Prostate gland (tissue), 2 donors: ENCODE results near the gene CD200.
"Not testable (repeated sequence)": the region's sequence is repeated elsewhere in the genome, so short reads cannot be mapped to it uniquely, and the experiment has no call there.

Experiments
- POLR2A ChIP-seq: fragments of 450-650 bp; IDR thresholded peaks from one replicate; pipeline ENCODE4 v1.6.1; 2016; ENCODE audit warnings: antibody characterized with exemption, mild to moderate bottlenecking
- POLR2AphosphoS5 ChIP-seq: sonication (generic); formaldehyde crosslinking; IDR thresholded peaks from one replicate; pipeline ENCODE4 v1.6.1; 2017; ENCODE audit warnings: antibody characterized with exemption
- TF ChIP-seq, protein P1 (sequence below), 4 experiments: fragments of 200-600 bp in 2 of 4; fragments of 450-650 bp in 2 of 4; sonication (generic) in 2 of 4; IDR thresholded peaks; 1 replicate in 3 of 4; 2 replicates in 1 of 4; pipeline ENCODE4 v1.5.1; 2016 to 2019; ENCODE audit warnings: antibody characterized with exemption in 4 of 4, mild to moderate bottlenecking in 2 of 4, moderate library complexity in 2 of 4

DNA sequence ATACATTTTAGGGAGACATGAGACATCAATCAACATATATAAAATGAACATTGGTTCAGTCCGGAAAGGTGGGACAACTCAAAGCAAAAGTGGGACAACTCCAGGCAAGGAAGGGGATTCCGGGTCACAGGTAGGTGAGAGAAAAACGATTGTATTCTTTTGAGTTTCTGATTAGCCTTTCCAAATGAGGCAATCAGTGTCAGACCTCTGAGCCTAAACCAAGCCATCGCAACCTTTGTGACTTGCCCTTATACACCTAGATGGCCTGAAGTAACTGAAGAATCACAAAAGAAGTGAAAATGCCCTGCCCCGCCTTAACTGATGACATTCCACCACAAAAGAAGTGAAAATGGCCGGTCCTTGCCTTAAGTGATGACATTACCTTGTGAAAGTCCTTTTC, 66.6 kb downstream of the CD200 start:
- TF ChIP-seq, protein P1, sequence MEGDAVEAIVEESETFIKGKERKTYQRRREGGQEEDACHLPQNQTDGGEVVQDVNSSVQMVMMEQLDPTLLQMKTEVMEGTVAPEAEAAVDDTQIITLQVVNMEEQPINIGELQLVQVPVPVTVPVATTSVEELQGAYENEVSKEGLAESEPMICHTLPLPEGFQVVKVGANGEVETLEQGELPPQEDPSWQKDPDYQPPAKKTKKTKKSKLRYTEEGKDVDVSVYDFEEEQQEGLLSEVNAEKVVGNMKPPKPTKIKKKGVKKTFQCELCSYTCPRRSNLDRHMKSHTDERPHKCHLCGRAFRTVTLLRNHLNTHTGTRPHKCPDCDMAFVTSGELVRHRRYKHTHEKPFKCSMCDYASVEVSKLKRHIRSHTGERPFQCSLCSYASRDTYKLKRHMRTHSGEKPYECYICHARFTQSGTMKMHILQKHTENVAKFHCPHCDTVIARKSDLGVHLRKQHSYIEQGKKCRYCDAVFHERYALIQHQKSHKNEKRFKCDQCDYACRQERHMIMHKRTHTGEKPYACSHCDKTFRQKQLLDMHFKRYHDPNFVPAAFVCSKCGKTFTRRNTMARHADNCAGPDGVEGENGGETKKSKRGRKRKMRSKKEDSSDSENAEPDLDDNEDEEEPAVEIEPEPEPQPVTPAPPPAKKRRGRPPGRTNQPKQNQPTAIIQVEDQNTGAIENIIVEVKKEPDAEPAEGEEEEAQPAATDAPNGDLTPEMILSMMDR (IDR thresholded peaks at IDR 0.05) = not testable (repeated sequence)
- not testable (repeated sequence) for TF ChIP-seq POLR2AphosphoS5, POLR2A
